ENCODE data around the gene SYT13. TPM values are rescaled to one million over a fixed set of nuclear protein-coding genes. Genes with fewer than 3 reads are reported as not detected.

SYT13 gene
- total and polyA plus RNA-seq, 2 donors (not counting 3 experiments of a cell fraction or from before 2014, with no cell fraction given), result not detected

DNA sequence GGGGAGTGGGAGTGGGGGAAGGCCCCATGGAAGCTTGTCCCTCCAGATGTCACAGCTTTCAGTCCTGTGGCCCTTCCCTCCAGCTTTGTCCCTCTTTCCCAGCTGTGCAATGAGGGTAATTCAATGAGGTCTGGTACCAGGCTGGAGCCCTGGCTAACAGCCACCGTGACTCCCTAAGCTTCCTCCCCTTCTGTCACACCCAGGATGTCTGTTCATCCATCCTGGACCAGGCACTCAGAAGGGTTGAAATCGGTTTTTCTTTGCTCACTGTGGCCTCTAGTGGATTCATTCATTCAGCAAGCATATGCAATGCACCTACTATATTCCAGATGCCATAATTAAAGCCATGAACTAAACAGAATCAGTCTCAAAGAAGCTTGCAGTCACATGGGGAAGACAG lies 38.7 kb downstream of the SYT13 start:
- CTCF ChIA-PET, result interaction anchor here (0.9 to 1.2 kb wide), 3 partner anchors 19 to 142 kb away, joined by 3 to 5 read pairs (median 3); no protein-coding TSS in a partner anchor

DNA sequence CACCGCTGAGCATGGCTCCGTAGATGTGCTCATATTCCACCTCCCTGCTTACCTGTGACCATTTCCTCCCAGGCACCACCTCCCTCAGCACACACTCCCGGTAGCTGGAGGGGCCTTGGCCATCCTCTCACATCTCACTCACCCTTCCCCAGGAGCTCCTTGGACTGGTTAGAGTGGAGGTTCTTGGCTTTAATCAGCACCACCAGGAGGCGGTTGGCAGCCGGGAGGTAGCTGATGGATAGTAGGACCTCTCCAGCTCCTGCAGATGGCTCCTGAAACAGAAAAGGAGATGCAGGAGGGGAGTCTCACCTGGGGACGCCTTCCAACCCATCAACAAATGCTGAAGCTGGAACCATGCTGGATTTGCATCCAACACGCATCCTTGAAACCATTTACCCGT lies 39.9 kb downstream of the SYT13 start:
- TF ChIP-seq, protein P1, sequence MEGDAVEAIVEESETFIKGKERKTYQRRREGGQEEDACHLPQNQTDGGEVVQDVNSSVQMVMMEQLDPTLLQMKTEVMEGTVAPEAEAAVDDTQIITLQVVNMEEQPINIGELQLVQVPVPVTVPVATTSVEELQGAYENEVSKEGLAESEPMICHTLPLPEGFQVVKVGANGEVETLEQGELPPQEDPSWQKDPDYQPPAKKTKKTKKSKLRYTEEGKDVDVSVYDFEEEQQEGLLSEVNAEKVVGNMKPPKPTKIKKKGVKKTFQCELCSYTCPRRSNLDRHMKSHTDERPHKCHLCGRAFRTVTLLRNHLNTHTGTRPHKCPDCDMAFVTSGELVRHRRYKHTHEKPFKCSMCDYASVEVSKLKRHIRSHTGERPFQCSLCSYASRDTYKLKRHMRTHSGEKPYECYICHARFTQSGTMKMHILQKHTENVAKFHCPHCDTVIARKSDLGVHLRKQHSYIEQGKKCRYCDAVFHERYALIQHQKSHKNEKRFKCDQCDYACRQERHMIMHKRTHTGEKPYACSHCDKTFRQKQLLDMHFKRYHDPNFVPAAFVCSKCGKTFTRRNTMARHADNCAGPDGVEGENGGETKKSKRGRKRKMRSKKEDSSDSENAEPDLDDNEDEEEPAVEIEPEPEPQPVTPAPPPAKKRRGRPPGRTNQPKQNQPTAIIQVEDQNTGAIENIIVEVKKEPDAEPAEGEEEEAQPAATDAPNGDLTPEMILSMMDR (IDR thresholded peaks at IDR 0.05; ENCODE audit: extremely low read depth in 1 of 2, insufficient read depth in 1 of 2, low read depth in 1 of 2, low read length in 2 of 2), result no peak
- TF ChIP-seq MYC (IDR thresholded peaks at IDR 0.05; ENCODE audit: low read depth, low read length) (no peak), JUN (IDR thresholded peaks at IDR 0.05; ENCODE audit: borderline replicate concordance, insufficient read depth, insufficient read length, low read depth) (no peak), GATA2 (IDR thresholded peaks at IDR 0.05; ENCODE audit: insufficient read depth, insufficient read length, low read depth, low read length) (no peak), FOS (IDR thresholded peaks at IDR 0.05; ENCODE audit: borderline replicate concordance, insufficient read depth, low read length) (no peak), POLR2A (IDR thresholded peaks at IDR 0.05; ENCODE audit: low read depth, low read length) (no peak), POLR2AphosphoS5 (IDR thresholded peaks at IDR 0.05; ENCODE audit: insufficient read depth, low read depth, low read length) (no peak), EZH2 (IDR thresholded peaks at IDR 0.05; ENCODE audit: borderline replicate concordance, low read depth, low read length, severe bottlenecking) (no peak)
- TF ChIP-seq, protein P2, sequence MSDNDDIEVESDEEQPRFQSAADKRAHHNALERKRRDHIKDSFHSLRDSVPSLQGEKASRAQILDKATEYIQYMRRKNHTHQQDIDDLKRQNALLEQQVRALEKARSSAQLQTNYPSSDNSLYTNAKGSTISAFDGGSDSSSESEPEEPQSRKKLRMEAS (IDR thresholded peaks at IDR 0.05; ENCODE audit: insufficient read depth, insufficient read length), result no peak
- no peaks in the 10 kb centered on the region for H3K9me3 ChIP-seq (replicated peaks; ENCODE audit: control insufficient read depth, insufficient read depth, low read length)
- intact Hi-C loops (cut with micrococcal nuclease) (no loop called here), dilution Hi-C loops (cut with MboI; ENCODE audit: extremely low pct_ligation_motif_present, low sequenced_read_pairs) (no loop called here)
- H3K27ac ChIP-seq (ENCODE audit: insufficient read depth, low read depth, low read length), result no peak overlapping the region
- peaks cover 4 to 6% of the 10 kb centered on the region in 2 experiments for H3K27me3 ChIP-seq (ENCODE audit: control insufficient read depth in 2 of 2, insufficient read depth in 2 of 2, low read length in 2 of 2)
- no peaks in the 10 kb centered on the region for H4K20me1 ChIP-seq (replicated peaks; ENCODE audit: control insufficient read depth, extremely low read depth, insufficient read depth, low read length)
- FAIRE-seq (no peak), DNase-seq (ENCODE audit: low read depth, low spot score) (no peak)
- BruUV-seq (replicated peaks), result no TSS peak
- no peak overlapping the region for H3K4me2 ChIP-seq (ENCODE audit: insufficient read depth, low read length)
- no peaks in the 10 kb centered on the region for H3K36me3 ChIP-seq (ENCODE audit: control insufficient read depth in 2 of 2, extremely low read depth in 1 of 2, insufficient read depth in 2 of 2, low read length in 2 of 2)
- no peak overlapping the region for H3K9ac ChIP-seq (replicated peaks; ENCODE audit: extremely low read depth, insufficient read depth, low read length)
- POLR2A ChIA-PET, result no interaction called here
- no peaks in the 10 kb centered on the region for H3K4me1 ChIP-seq (ENCODE audit: control insufficient read depth, extremely low read depth, insufficient read depth, low read length)
- no peak overlapping the region for H3K4me3 ChIP-seq (replicated peaks in 1 of 3; ENCODE audit: insufficient read depth in 1 of 3, low read depth in 1 of 3, low read length in 3 of 3)
- no peaks in the 10 kb centered on the region for H3K9me1 ChIP-seq (replicated peaks; ENCODE audit: control insufficient read depth, extremely low read depth, insufficient read depth, low read length)
- CTCF ChIA-PET, result interaction anchor here (1.2 to 5.2 kb wide), 2 partner anchors 13 to 18 kb away, joined by 3 to 33 read pairs; no protein-coding TSS in a partner anchor
- H3K79me2 ChIP-seq (ENCODE audit: control insufficient read depth, insufficient read depth, low read length), result no peaks in the 10 kb centered on the region
- H2AFZ ChIP-seq (ENCODE audit: low read depth, low read length), result no peak overlapping the region

More for the DNA sequence above, 38.7 kb downstream of the SYT13 start:
- DNase-seq (ENCODE audit: low read depth, low spot score) (no peak), FAIRE-seq (no peak)
- peaks cover 4 to 6% of the 10 kb centered on the region in 2 experiments for H3K27me3 ChIP-seq (ENCODE audit: control insufficient read depth in 2 of 2, insufficient read depth in 2 of 2, low read length in 2 of 2)
- POLR2A ChIA-PET, result no interaction called here
- no peaks in the 10 kb centered on the region for H3K79me2 ChIP-seq (ENCODE audit: control insufficient read depth, insufficient read depth, low read length)
- no peaks in the 10 kb centered on the region for H3K4me1 ChIP-seq (ENCODE audit: control insufficient read depth, extremely low read depth, insufficient read depth, low read length)
- BruUV-seq (replicated peaks), result no TSS peak
- no peak overlapping the region for H3K4me2 ChIP-seq (ENCODE audit: insufficient read depth, low read length)
- H3K9me1 ChIP-seq (replicated peaks; ENCODE audit: control insufficient read depth, extremely low read depth, insufficient read depth, low read length), result no peaks in the 10 kb centered on the region
- TF ChIP-seq POLR2AphosphoS5 (IDR thresholded peaks at IDR 0.05; ENCODE audit: insufficient read depth, low read depth, low read length) (no peak), JUN (IDR thresholded peaks at IDR 0.05; ENCODE audit: borderline replicate concordance, insufficient read depth, insufficient read length, low read depth) (no peak)
- no peaks in the 10 kb centered on the region for H4K20me1 ChIP-seq (replicated peaks; ENCODE audit: control insufficient read depth, extremely low read depth, insufficient read depth, low read length)
- H3K4me3 ChIP-seq (replicated peaks in 1 of 3; ENCODE audit: insufficient read depth in 1 of 3, low read depth in 1 of 3, low read length in 3 of 3), result no peak overlapping the region
- no peak overlapping the region for H2AFZ ChIP-seq (ENCODE audit: low read depth, low read length)
- no peak overlapping the region for H3K9ac ChIP-seq (replicated peaks; ENCODE audit: extremely low read depth, insufficient read depth, low read length)
- no peaks in the 10 kb centered on the region for H3K9me3 ChIP-seq (replicated peaks; ENCODE audit: control insufficient read depth, insufficient read depth, low read length)
- intact Hi-C loops (cut with micrococcal nuclease), result no loop called here
- H3K36me3 ChIP-seq (ENCODE audit: control insufficient read depth in 2 of 2, extremely low read depth in 1 of 2, insufficient read depth in 2 of 2, low read length in 2 of 2), result no peaks in the 10 kb centered on the region
- H3K27ac ChIP-seq (ENCODE audit: insufficient read depth, low read depth, low read length), result no peak overlapping the region
- dilution Hi-C loops (cut with MboI; ENCODE audit: extremely low pct_ligation_motif_present, low sequenced_read_pairs), result no loop called here
